Testis (tissue), 3 donors: Measurements from ENCODE around the gene CLTC. TPM values are rescaled to one million over a fixed set of nuclear protein-coding genes. Genes with fewer than 3 reads are reported as not detected.

Experiments
- DNase-seq: peaks from one replicate; pipeline ENCODE4 v3.0.0-alpha.2; 2019
- H3K27ac ChIP-seq, 2 donors: fragments of 200-600 bp; sonication (generic); one replicate each; pipeline ENCODE4 v1.5.1; 2019
- H3K27me3 ChIP-seq: fragments of 200-600 bp; sonication (generic); one replicate; pipeline ENCODE4 v1.5.1; 2019
- H3K36me3 ChIP-seq: fragments of 200-600 bp; sonication (generic); one replicate; pipeline ENCODE4 v1.5.1; 2017; ENCODE audit warnings: low read depth; ENCODE audit errors: missing control alignments
- H3K4me1 ChIP-seq: fragments of 200-600 bp; sonication (generic); one replicate; pipeline ENCODE4 v1.5.1; 2019
- H3K4me3 ChIP-seq, 2 donors: fragments of 200-600 bp; sonication (generic); one replicate each; pipeline ENCODE4 v1.5.1; 2017 to 2019
- H3K9me3 ChIP-seq: fragments of 200-600 bp; sonication (generic); one replicate; pipeline ENCODE4 v1.5.1; 2017
- CTCF ChIP-seq, 3 experiments: fragments of 450-650 bp in 2 of 3; fragments of 200-600 bp in 1 of 3; sonication (generic) in 1 of 3; IDR thresholded peaks; one replicate each; pipeline ENCODE4 v1.5.1; 2016 to 2019; ENCODE audit warnings: antibody characterized with exemption in 3 of 3, mild to moderate bottlenecking in 2 of 3, moderate library complexity in 1 of 3
- POLR2A ChIP-seq: fragments of 450-650 bp; IDR thresholded peaks from one replicate; pipeline ENCODE4 v1.6.1; 2017; ENCODE audit warnings: antibody characterized with exemption, mild to moderate bottlenecking, moderate library complexity
- WGBS, 2 donors: methylation state at CpG; one replicate each; pipeline ENCODE4 v1.1.5; 2018; 5-methylcytosine and 5-hydroxymethylcytosine counted together
- intact Hi-C: fragments of 100-400 bp; cut with DNase I; formaldehyde crosslinking; loops from one replicate; pipeline ENCODE4 v1.15.1; 2023; ENCODE audit warnings: low total_unique reads
- polyA plus RNA-seq: library from polyadenylated mRNA; stranded (reverse); fragments of 350-450 nt; fragmentation: Illumina TruSeq; extraction: RNeasy Lipid Tissue Mini Kit (QIAGEN cat#74804); gene quantifications from one replicate; pipeline ENCODE4 v1.2.3, GENCODE V29; 2014; ENCODE audit warnings: low read depth, low replicate concordance; ENCODE audit not compliant: insufficient read depth
- total RNA-seq, 2 donors: library from RNA; depleted of rRNA; stranded (reverse); fragments of >200 nt; gene quantifications; one replicate each; pipeline ENCODE4 v1.2.3, GENCODE V29; 2016

The CLTC gene
- total and polyA plus RNA-seq, 3 donors from 2014 or later = 137 to 253 (median 221) TPM

GRCh38 chr17:59643159-59644140 is 23.8 kb downstream of the CLTC start:
- intact Hi-C loops = no loop called here
- H3K27me3 ChIP-seq = no peaks in the 10 kb centered on the region
- no peaks in the 10 kb centered on the region for H3K9me3 ChIP-seq
- TF ChIP-seq POLR2A (no peak), CTCF (IDR thresholded peaks at IDR 0.05) (no peak)
- H3K4me1 ChIP-seq = peaks cover 15% of the 10 kb centered on the region
- no peak for DNase-seq
- H3K4me3 ChIP-seq = no peak overlapping the region
- H3K27ac ChIP-seq = no peak overlapping the region
- no peaks in the 10 kb centered on the region for H3K36me3 ChIP-seq
- WGBS, 2 donors = 72 to 76% methylated on average over 5 of the region's 5 CpGs

- Histone ChIP-seq H3K36me3 (no peaks in the 10 kb centered on the region), H3K27ac (no peak overlapping the region), H3K9me3 (no peaks in the 10 kb centered on the region), H3K4me3 (no peak overlapping the region), H3K4me1 (peaks cover 13% of the 10 kb centered on the region), H3K27me3 (no peaks in the 10 kb centered on the region)
- 78 to 82% methylated on average over 6 of the region's 6 CpGs for WGBS, 2 donors
- TF ChIP-seq POLR2A = no peak
- no peak for TF ChIP-seq CTCF (IDR thresholded peaks at IDR 0.05)
- no peak for DNase-seq
- intact Hi-C loops = no loop called here
Measured at GRCh38 chr17:59647288-59647687, 27.6 kb downstream of the CLTC start.

GRCh38 chr17:59649886-59650285 is 30.2 kb downstream of the CLTC start:
- intact Hi-C loops = no loop called here
- TF ChIP-seq CTCF (IDR thresholded peaks at IDR 0.05) (no peak), POLR2A (no peak)
- Histone ChIP-seq H3K4me3 (no peak overlapping the region), H3K27me3 (no peaks in the 10 kb centered on the region), H3K9me3 (no peaks in the 10 kb centered on the region), H3K27ac (no peak overlapping the region), H3K36me3 (no peaks in the 10 kb centered on the region), H3K4me1 (peaks cover 7% of the 10 kb centered on the region)
- no peak for DNase-seq

- Histone ChIP-seq H3K9me3 (no peaks in the 10 kb centered on the region), H3K4me1 (peaks cover 7% of the 10 kb centered on the region), H3K4me3 (no peak overlapping the region), H3K27me3 (no peaks in the 10 kb centered on the region), H3K27ac (no peak overlapping the region), H3K36me3 (no peaks in the 10 kb centered on the region)
- no peak for DNase-seq
- TF ChIP-seq CTCF (IDR thresholded peaks at IDR 0.05) = no peak
- TF ChIP-seq POLR2A = no peak
- 55 to 70% methylated on average over 1 of the region's 1 CpG for WGBS, 2 donors
- intact Hi-C loops = no loop called here
Measured at GRCh38 chr17:59650642-59651041, 30.9 kb downstream of the CLTC start.

GRCh38 chr17:59651346-59651745 is 31.7 kb downstream of the CLTC start:
- Histone ChIP-seq H3K4me1 (peaks cover 1% of the 10 kb centered on the region), H3K27me3 (no peaks in the 10 kb centered on the region), H3K4me3 (no peak overlapping the region), H3K9me3 (no peaks in the 10 kb centered on the region), H3K27ac (no peak overlapping the region), H3K36me3 (no peaks in the 10 kb centered on the region)
- DNase-seq = no peak
- intact Hi-C loops = no loop called here
- TF ChIP-seq CTCF (IDR thresholded peaks at IDR 0.05) (no peak), POLR2A (no peak)
